Activated naive CD8-positive, alpha-beta T cell treated with anti-CD3 and anti-CD28 coated beads, Interleukin-2, amount 50 U/mL, for 24 hours (primary cell): ENCODE measurements around the gene SMAP2.

ENCODE experiments used
- ATAC-seq: fragments of 150-1000 bp; cut with Tn5 transposase; one replicate; pipeline ENCODE4 v1.10.0; 2021
- DNase-seq: peaks from one replicate; pipeline ENCODE4 v3.0.0; 2021
- H3K27ac Mint-ChIP-seq: one replicate; pipeline ENCODE4 v1.8.0; 2021; ENCODE audit warnings: mild to moderate bottlenecking, mixed read lengths
- H3K27me3 Mint-ChIP-seq: one replicate; pipeline ENCODE4 v1.8.0; 2021; ENCODE audit warnings: mixed read lengths
- H3K36me3 Mint-ChIP-seq: one replicate; pipeline ENCODE4 v1.8.0; 2021; ENCODE audit warnings: low read depth, mixed read lengths
- H3K4me1 Mint-ChIP-seq: one replicate; pipeline ENCODE4 v1.8.0; 2021; ENCODE audit warnings: mixed read lengths
- H3K4me3 Mint-ChIP-seq: one replicate; pipeline ENCODE4 v1.8.0; 2021; ENCODE audit warnings: mild to moderate bottlenecking, moderate library complexity, mixed read lengths
- H3K9me3 Mint-ChIP-seq: one replicate; pipeline ENCODE4 v1.8.0; 2021; ENCODE audit warnings: mixed read lengths

SMAP2 gene

DNA sequence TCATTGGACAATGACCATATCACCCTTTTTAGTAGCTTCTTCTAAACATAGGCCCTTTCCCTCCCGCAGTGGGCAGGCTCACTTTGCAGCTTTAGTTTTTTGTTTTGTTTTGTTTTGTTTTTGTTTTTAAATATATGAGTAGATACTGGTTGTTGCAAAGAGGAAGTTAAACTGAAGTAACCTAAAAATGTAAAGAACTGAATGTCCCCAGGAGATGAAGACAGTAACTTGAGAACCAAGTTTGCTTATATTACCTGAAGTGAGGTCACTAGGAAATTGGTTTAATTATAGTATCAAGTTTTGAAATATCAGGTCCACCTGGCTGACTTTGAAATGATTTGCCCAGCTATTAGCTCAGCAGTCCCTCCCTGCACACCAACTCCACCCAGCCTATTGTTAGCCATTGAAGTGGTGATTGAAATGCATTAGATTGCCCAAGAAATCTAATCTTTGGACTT lies 18.2 kb downstream of the SMAP2 start:
- DNase-seq (no peak), ATAC-seq (no peak)
- H3K9me3 Mint-ChIP-seq = no peaks in the 10 kb centered on the region
- H3K27ac Mint-ChIP-seq = peak overlapping the region; percentile 94
- no peaks in the 10 kb centered on the region for H3K27me3 Mint-ChIP-seq
- peaks cover 41% of the 10 kb centered on the region for H3K36me3 Mint-ChIP-seq
- H3K4me1 Mint-ChIP-seq = peaks cover 94% of the 10 kb centered on the region
- no peak overlapping the region for H3K4me3 Mint-ChIP-seq

DNA sequence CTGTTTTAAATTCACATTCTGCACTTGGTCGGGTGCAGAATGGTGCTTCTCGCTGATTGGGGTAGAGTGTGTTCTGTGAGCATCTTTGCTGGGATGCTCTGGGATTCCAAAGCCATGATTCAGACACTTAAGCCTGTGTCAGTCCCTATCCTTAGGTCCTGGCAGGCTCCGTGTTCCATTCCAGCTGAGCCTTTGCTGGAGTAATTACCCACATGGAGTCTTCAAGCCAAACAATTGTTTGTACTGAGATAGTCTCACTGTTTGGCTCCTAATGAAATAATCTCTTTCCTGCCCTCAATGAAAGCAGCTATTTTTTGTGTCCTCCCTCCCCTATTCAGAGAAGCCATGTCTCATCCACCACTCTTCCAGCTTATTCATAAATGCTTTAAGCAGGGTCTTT lies 18.7 kb downstream of the SMAP2 start:
- peaks cover 94% of the 10 kb centered on the region for H3K4me1 Mint-ChIP-seq
- DNase-seq (no peak), ATAC-seq (no peak)
- H3K36me3 Mint-ChIP-seq = peaks cover 44% of the 10 kb centered on the region
- H3K27me3 Mint-ChIP-seq = no peaks in the 10 kb centered on the region
- H3K4me3 Mint-ChIP-seq = no peak overlapping the region
- peak overlapping the region; percentile 94 for H3K27ac Mint-ChIP-seq
- no peaks in the 10 kb centered on the region for H3K9me3 Mint-ChIP-seq

DNA sequence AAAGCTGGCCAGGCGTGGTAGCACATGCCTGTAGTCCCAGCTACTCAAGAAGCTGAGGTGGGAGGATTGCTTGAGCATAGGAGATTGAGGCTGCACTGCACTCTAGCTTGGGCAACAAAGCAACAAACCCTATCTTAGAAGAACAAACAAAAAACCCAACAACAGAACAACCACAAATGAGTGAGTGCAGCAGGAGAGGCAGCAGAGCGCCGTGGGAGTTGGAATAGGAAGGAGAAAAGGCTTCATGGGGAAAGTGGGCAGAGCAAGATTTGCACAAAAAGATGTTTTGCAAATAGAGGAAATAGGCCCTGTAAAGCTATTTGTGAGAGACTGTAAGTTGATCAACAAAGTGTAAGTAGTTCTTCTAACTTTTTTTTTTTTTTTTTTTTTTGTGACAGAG lies 19.6 kb downstream of the SMAP2 start:
- Mint-ChIP-seq H3K27me3 (no peaks in the 10 kb centered on the region), H3K9me3 (no peaks in the 10 kb centered on the region), H3K4me3 (peak overlapping the region; percentile 48), H3K36me3 (peaks cover 47% of the 10 kb centered on the region), H3K27ac (peak overlapping the region; percentile 96), H3K4me1 (peaks cover 97% of the 10 kb centered on the region)
- DNase-seq (no peak), ATAC-seq (no peak)

DNA sequence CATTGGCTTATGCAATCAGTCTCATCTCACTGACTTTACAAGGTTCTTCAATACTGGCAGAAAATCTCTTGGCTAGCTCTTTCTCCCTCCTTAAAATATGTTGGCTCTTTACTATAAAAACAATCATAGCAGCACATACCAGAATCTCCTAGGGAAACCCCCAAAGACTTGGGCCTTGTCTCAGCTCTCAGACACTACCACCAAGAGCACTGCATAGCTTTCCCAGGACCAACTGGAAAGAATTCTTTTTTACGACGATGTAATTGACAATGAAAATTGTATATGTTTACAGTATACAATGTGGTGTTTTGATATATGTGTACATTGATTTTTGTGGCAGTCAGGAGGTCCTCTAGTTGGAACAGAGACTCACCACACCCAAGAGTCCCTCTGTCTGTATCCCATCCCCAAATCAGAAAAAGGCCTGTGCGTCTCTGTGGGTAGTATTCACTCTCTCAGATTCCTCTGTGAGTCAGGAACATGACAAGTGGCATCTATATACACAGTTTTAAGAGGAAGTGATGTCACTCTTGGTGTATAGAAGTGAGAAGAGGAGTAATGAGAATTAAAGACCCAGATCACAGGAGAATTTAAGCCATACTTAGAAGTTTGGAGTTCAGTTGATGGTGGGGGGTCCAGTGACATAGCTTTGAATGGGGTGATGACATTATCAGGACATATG lies 21.1 kb downstream of the SMAP2 start:
- Mint-ChIP-seq H3K4me1 (peaks cover 92% of the 10 kb centered on the region), H3K4me3 (peak overlapping the region; percentile 51), H3K27me3 (no peaks in the 10 kb centered on the region), H3K9me3 (no peaks in the 10 kb centered on the region), H3K27ac (peak overlapping the region; percentile 96), H3K36me3 (peaks cover 40% of the 10 kb centered on the region)
- peak; percentile 96 for ATAC-seq
- no peak for DNase-seq

DNA sequence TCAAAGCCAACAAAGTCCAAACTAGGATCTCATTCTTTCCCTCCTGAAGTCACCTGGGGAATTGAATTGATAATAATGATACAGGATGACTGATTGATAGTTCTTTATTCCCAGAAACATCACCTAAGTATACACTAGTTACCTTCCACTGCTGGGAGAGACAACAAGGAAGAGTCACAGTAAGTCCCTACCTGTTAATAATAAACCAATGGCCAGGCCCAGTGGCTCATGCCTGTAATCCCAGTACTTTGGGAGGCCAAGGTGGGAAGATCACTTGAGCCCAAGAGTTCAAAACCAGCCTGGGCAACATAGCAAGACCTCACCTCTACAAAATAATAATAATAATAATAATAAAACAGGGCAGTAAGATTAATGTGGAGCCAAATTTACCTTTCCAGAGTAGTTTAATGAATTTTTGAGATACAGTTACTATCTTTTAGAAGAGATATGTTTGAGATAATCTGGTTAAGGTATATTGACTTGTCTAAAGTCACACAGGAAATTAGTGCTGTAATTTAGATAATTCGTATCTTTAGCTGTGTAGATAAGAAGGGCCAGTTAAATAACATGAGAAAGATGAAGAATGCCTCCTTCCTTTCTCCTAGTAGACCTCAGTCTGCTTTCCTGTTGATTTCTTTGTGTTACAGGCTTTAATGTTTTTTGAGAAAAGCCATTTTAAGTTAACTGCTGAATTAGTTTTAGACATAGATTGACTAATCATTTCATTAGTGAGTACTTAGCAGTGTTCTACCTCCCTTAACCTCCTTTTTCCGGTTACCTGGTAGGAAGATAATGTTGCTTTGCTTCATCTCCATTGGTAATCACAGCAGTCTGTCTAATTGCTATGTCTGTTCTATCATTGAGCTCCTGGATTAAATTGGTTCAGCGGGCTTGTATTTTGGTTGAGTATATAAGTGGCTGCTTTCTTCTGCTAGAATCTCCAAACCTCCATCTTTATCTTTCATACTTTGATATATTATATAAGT lies 22.0 kb downstream of the SMAP2 start:
- no peak for ATAC-seq
- peaks cover 37% of the 10 kb centered on the region for H3K36me3 Mint-ChIP-seq

DNA sequence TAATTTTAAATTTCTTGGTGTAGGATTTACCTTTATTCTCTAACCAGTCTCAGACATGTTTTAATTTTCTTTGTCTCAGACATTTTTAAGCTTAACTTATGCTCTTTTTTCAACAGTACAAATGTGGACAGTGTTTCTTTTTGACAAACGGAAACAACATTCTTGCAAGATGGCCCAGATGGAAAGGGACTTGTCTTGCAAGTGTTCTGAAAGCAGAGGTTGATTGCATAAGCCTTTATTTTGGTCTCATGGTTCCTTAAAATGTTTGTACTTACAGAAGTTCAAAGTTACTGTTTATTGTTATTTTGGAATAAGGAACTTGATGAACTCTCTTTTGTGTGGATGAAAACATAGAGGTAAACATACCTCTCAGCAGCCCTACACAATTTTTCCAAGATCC lies 22.9 kb downstream of the SMAP2 start:
- Mint-ChIP-seq H3K27ac (peak overlapping the region; percentile 74), H3K4me1 (peaks cover 94% of the 10 kb centered on the region), H3K4me3 (peak overlapping the region; percentile 35), H3K27me3 (no peaks in the 10 kb centered on the region), H3K36me3 (peaks cover 35% of the 10 kb centered on the region), H3K9me3 (peaks cover 4% of the 10 kb centered on the region)
- ATAC-seq (no peak), DNase-seq (no peak)

More for the DNA sequence above, 22.0 kb downstream of the SMAP2 start:
- no peaks in the 10 kb centered on the region for H3K27me3 Mint-ChIP-seq
- peaks cover 3% of the 10 kb centered on the region for H3K9me3 Mint-ChIP-seq
- H3K4me1 Mint-ChIP-seq = peaks cover 94% of the 10 kb centered on the region
- H3K27ac Mint-ChIP-seq = peak overlapping the region; percentile 96
- peak overlapping the region; percentile 51 for H3K4me3 Mint-ChIP-seq
- no peak for DNase-seq

DNA sequence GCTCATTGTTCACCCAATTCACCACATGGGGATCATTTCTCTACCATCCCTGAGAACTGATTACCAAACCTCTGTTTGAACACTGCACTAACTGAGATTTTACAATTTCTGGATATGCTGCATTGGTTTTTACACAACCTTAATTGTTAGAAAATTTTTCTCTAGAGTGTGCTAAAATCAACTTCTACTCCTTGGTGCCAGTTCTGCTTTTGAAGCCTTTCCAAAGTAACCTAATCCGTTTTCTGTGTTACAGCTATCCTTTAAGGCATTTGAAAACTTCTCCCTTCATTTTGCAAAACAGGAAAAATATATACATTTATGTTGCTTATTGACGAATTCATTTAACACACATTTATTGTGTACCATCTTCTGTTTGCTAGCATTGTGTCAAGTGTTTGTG lies 23.7 kb downstream of the SMAP2 start:
- peak overlapping the region; percentile 35 for H3K4me3 Mint-ChIP-seq
- H3K36me3 Mint-ChIP-seq = peaks cover 39% of the 10 kb centered on the region
- DNase-seq = no peak
- peaks cover 4% of the 10 kb centered on the region for H3K9me3 Mint-ChIP-seq
- H3K4me1 Mint-ChIP-seq = peaks cover 94% of the 10 kb centered on the region
- H3K27ac Mint-ChIP-seq = peak overlapping the region; percentile 74
- no peaks in the 10 kb centered on the region for H3K27me3 Mint-ChIP-seq
- ATAC-seq = no peak

DNA sequence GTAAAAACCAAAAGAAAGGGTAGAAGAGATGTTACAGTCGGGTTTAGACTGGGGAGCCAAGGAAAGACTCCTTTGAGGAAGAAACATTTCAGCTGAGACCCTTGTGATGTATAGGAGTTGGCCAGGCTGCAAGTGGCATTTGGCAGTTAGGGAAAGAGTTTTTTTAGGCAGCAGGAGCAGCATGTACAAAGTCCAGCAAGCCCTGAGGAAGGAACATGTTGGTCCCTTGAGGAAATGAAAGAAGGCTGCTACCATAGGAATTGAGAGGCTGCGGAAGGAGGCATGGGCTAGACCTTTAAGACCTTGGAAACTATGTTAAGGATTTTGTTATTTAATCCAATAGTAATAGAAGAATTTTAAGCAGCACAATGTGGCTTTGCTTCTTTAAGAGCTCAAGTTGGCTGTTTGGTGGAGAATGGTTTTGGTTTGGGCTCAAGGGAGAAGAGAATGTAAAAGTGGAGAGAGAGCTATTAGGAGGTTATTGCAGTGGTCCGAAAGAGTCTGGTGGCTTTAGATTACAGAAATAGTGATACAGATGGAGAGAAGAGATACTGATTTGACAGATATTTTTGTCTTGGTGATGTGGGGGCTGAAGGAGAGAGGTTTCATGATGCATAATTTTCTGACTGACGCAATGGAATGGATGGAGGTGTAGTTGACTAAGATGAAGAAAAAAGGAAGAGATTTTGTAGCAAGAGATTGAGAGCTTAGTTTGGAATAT lies 26.6 kb downstream of the SMAP2 start:
- Mint-ChIP-seq H3K4me1 (peaks cover 93% of the 10 kb centered on the region), H3K36me3 (peaks cover 33% of the 10 kb centered on the region), H3K27me3 (no peaks in the 10 kb centered on the region), H3K4me3 (peak overlapping the region; percentile 37), H3K9me3 (peaks cover 4% of the 10 kb centered on the region), H3K27ac (peak overlapping the region; percentile 84)
- no peak for DNase-seq
- ATAC-seq = peak; percentile 41

DNA sequence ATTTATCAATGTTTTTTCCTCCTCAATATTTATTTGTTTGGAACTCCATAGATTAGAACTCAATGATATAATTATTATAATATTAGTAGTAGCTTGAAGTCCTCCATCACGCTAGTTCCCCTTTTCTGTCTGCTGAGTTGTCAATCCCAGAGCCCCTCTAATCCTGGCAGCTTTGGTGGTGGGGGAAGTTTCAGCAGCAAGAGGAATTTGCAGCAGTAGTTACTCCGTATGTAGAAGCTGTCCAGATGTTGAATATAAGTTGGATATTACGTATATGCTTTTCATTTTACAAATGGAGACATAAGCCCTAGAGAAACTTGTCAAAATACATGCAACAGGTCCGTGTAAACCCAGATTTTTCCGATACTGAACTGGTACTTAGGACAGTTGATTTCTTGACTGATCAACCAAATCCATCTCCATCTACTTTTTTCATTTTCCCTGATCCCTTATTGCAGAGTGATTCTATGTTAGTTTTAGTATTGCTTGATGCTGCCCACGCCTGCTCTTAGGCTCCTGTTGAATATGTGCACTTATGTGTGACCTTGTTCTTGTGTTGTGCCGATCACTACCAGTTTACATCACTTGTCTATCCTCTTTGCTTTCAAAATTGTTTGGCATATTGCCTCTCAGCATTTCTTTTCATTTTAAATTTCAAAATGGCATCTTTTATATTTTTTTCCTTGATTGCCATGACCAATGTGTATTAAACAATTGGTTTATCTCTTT lies 28.1 kb downstream of the SMAP2 start:
- Mint-ChIP-seq H3K36me3 (peaks cover 35% of the 10 kb centered on the region), H3K27me3 (no peaks in the 10 kb centered on the region), H3K4me3 (peak overlapping the region; percentile 55), H3K4me1 (peaks cover 85% of the 10 kb centered on the region), H3K27ac (peak overlapping the region; percentile 84), H3K9me3 (peaks cover 4% of the 10 kb centered on the region)
- no peak for ATAC-seq
- no peak for DNase-seq

DNA sequence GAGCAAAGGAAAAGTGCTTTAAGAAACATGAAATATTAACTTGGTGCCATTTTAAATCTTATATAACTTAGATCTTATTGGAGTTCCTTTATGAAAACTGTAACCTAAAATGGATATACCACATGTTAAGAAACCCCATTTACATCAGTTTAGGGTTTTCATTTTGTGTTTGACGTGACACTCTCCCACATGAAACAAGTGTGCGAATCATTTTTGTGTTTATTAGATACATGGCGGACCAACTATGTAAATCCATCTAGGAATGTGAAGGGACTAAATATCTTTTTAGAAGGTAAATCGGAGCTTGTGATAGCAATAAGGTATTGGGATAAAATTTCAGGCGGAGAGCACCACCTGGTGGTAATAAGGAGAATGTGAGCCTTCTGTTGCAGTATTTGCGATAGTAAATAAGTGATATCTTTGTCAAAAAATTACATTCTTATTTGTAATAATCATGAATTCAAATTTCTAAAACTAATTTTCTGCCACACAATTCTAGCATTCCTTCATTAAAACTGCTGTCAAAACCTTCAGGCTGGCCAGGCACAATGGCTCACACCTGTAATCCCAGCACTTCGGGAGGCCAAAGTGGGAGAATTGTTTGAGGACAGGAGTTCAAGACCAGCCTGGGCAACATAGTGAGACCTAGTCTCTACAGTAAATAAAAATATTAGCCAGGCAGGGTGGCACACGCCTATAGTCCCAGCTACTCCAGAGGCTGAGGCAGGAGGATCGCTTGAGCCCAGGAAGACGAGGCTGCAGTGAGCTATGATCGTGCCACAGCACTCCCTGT lies 31.3 kb downstream of the SMAP2 start:
- Mint-ChIP-seq H3K4me3 (peak overlapping the region; percentile 30), H3K27me3 (no peaks in the 10 kb centered on the region), H3K36me3 (peaks cover 37% of the 10 kb centered on the region), H3K4me1 (peaks cover 71% of the 10 kb centered on the region), H3K9me3 (peaks cover 4% of the 10 kb centered on the region), H3K27ac (peak overlapping the region; percentile 74)
- no peak for ATAC-seq
- no peak for DNase-seq

DNA sequence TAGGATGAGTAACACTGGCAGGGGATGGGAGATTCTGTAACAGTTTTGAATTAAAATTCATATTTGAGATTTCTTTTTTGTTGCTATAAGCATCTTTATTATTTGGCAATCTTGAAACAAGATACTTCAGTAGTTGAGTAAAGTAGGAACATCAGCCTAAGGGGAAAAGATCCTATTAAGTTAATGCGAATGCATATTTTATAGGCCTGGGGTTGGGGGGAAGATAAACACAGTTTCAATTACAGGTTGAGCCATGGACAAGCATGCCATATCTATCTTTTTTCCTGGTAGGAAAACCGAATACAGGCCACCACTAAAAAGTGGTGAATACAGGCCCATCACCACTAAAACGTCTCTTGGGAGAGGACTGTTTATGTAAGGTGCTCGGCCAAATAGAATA lies 32.3 kb downstream of the SMAP2 start:
- no peak for DNase-seq

DNA sequence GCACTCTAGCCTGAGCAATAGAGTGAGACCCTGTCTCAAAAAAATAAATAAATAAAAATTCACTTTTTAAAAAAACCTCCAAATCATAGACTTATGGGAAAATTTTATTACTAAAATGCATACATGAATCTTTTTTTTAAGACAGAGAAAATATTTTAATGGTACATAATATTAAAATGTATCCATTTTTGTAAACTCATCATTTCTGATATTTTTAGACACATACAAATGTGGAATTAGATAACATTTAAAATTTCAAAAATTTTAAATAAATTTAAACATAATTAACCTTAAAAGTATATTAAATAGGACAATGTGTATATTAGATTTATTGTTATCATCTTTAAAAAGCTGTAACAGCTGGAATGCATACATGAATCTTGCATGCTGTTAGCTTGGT lies 33.9 kb downstream of the SMAP2 start:
- DNase-seq (no peak), ATAC-seq (no peak)
- Mint-ChIP-seq H3K27me3 (no peaks in the 10 kb centered on the region), H3K4me3 (no peak overlapping the region), H3K9me3 (no peaks in the 10 kb centered on the region), H3K4me1 (peaks cover 50% of the 10 kb centered on the region), H3K36me3 (peaks cover 38% of the 10 kb centered on the region), H3K27ac (no peak overlapping the region)

More for the DNA sequence above, 32.3 kb downstream of the SMAP2 start:
- Mint-ChIP-seq H3K4me1 (peaks cover 61% of the 10 kb centered on the region), H3K27ac (peak overlapping the region; percentile 14), H3K9me3 (no peaks in the 10 kb centered on the region), H3K4me3 (no peak overlapping the region), H3K36me3 (peaks cover 32% of the 10 kb centered on the region), H3K27me3 (no peaks in the 10 kb centered on the region)
- ATAC-seq = no peak

DNA sequence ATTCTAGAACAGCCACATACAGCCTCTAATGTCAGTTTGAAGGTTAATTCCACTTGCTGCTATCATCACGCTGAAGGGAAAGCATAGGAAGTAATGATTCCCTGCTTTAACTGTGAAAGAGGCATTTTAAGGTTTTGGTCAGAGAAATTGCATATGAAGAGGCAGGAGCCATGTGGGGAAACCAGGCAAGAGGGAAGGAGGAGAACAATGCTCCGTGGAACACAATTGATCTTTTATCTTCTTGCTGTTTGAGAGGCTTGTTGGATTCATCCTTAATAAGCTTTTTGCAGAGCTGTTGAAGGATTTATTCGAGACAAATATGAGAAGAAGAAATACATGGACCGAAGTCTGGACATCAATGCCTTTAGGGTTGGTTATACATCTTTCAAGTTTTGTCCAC lies 35.9 kb downstream of the SMAP2 start:
- Mint-ChIP-seq H3K36me3 (peaks cover 52% of the 10 kb centered on the region), H3K4me1 (peaks cover 49% of the 10 kb centered on the region), H3K9me3 (no peaks in the 10 kb centered on the region), H3K27ac (no peak overlapping the region), H3K4me3 (no peak overlapping the region), H3K27me3 (no peaks in the 10 kb centered on the region)
- ATAC-seq (no peak), DNase-seq (no peak)
